Measurements from ENCODE around the gene CACNA1A.
"Not testable (repeated sequence)": the region's sequence is repeated elsewhere in the genome, so short reads cannot be mapped to it uniquely, and the experiment has no call there.

The CACNA1A gene

DNA sequence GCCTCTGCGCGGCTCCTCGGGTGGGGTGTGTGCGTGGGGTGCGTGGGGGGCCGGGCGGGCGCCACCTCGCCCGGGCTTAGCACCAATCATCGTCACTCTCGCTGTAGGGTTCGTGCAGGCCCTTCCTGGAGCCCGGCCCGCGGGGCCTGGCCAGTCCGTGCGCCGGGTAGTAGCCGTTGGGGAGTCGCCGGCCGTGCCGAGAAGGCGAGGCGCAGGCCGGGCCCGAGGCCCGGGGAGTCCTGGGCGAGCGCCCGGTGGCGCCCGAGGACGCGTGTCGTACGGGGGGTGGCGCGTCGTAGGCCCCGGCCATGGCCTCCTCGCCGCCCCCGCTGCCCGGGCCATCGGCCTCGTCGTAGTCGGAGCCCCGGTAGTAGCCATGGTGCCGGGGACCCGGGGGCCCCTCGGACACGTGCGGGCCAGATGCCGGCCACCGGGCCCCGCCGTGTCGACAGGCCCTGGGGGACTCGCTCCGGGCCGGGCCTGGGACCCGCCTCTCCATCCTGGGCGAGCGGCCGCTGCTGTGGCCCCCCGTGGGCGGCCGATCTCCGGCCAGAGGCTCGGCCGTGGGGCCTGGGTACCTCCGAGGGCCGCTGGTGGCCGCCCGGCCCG is 298.9 kb downstream of the CACNA1A start:
- WGBS (ENCODE audit: insufficient coverage, insufficient read length): no CpG with 5 or more reads among the region's 79 CpGs
- DNase-seq (ENCODE audit: low read depth, low spot score): no peak
- Histone ChIP-seq H3K9me3 (ENCODE audit: control insufficient read depth, insufficient read depth, low read length) (no peaks in the 10 kb centered on the region), H3K36me3 (ENCODE audit: control insufficient read depth, insufficient read depth, low read length) (no peaks in the 10 kb centered on the region; the same call in 1 of the 2 replicates), H3K4me1 (ENCODE audit: control insufficient read depth, insufficient read depth, low read length) (peaks cover 4% of the 10 kb centered on the region), H3K4me3 (ENCODE audit: low read length) (no peak overlapping the region), H3K27ac (ENCODE audit: low read length) (no peak overlapping the region), H3K27me3 (ENCODE audit: control insufficient read depth, insufficient read depth, low read length) (no peaks in the 10 kb centered on the region)

DNA sequence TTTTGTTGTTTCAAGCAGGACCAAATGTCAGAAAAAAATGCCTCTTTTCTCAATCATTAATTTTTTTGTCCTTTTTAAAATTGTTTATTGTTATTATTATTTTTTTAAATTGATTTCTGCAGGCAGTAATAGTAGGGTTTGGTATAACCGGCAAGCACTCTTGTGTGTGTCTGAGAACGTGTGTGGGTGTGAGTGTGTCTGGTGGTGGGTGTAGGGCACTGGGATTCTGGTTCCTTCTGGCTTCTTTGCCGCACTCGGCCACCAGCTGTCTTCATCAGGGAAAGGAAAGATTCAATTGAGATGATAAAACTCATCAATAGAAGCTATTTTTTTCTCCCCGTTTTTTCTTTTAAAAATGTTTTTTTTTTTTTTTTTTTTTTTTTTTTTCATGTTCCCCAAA is 299.7 kb downstream of the CACNA1A start:
- no peak overlapping the region for H3K4me3 ChIP-seq (ENCODE audit: low read length)
- H3K27me3 ChIP-seq (ENCODE audit: control insufficient read depth, insufficient read depth, low read length): no peaks in the 10 kb centered on the region
- no peaks in the 10 kb centered on the region for H3K9me3 ChIP-seq (ENCODE audit: control insufficient read depth, insufficient read depth, low read length)
- DNase-seq (ENCODE audit: low read depth, low spot score): no peak
- no peaks in the 10 kb centered on the region; the same call in 1 of the 2 replicates for H3K36me3 ChIP-seq (ENCODE audit: control insufficient read depth, insufficient read depth, low read length)
- no CpG with 5 or more reads among the region's 5 CpGs for WGBS (ENCODE audit: insufficient coverage, insufficient read length)
- H3K4me1 ChIP-seq (ENCODE audit: control insufficient read depth, insufficient read depth, low read length): peaks cover 4% of the 10 kb centered on the region
- no peak overlapping the region for H3K27ac ChIP-seq (ENCODE audit: low read length)

DNA sequence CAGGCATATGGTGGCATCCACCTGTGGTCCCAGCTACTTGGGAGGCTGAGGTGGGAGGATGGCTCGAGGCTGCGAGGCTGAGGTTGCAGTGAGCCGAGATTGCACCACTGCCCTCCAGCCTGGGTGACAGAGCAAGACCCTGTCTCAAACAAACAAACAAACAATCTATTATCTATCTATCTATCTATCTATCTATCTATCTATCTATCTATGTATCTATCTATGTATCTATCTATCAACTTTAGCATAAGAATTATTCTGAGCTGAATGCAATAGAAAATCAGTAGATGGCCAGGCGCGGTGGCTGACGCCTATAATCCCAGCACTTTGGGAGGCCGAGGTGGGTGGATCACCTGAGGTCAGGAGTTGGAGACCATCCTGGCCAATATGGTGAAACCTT is 304.2 kb downstream of the CACNA1A start:
- no CpG with 5 or more reads among the region's 7 CpGs for WGBS (ENCODE audit: insufficient coverage, insufficient read length)
- not testable (repeated sequence) for DNase-seq (ENCODE audit: low read depth, low spot score)

DNA sequence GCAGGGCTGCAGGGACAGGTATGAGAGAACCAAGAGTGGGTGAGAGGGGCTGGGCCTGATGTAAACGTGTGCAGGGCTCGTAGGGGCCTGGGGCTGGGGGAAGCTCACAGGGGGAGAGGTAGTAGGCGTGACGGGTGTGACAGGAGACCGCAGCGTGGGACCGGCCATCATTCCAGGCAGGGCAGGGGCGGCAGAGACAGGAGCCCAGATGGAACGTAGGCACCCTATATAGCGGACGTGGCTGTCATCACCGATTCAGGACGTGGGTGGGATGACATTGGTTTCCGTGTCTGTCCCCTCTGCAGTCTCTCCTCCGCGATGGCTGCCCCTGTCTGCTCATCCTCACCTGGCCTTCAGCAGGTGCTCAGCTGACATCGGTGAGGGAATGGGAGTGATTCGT is 307.6 kb downstream of the CACNA1A start:
- Histone ChIP-seq H3K36me3 (ENCODE audit: control insufficient read depth, insufficient read depth, low read length) (no peaks in the 10 kb centered on the region), H3K27me3 (ENCODE audit: control insufficient read depth, insufficient read depth, low read length) (no peaks in the 10 kb centered on the region), H3K4me1 (ENCODE audit: control insufficient read depth, insufficient read depth, low read length) (no peaks in the 10 kb centered on the region), H3K9me3 (ENCODE audit: control insufficient read depth, insufficient read depth, low read length) (no peaks in the 10 kb centered on the region), H3K27ac (ENCODE audit: low read length) (no peak overlapping the region), H3K4me3 (ENCODE audit: low read length) (no peak overlapping the region)
- no CpG with 5 or more reads among the region's 18 CpGs for WGBS (ENCODE audit: insufficient coverage, insufficient read length)
- DNase-seq (ENCODE audit: low read depth, low spot score): no peak

More for the DNA sequence above, 304.2 kb downstream of the CACNA1A start:
- not testable (repeated sequence) for H3K36me3 ChIP-seq (ENCODE audit: control insufficient read depth, insufficient read depth, low read length); H3K4me3 ChIP-seq (ENCODE audit: low read length); H3K27me3 ChIP-seq (ENCODE audit: control insufficient read depth, insufficient read depth, low read length); H3K4me1 ChIP-seq (ENCODE audit: control insufficient read depth, insufficient read depth, low read length); H3K27ac ChIP-seq (ENCODE audit: low read length); H3K9me3 ChIP-seq (ENCODE audit: control insufficient read depth, insufficient read depth, low read length)

DNA sequence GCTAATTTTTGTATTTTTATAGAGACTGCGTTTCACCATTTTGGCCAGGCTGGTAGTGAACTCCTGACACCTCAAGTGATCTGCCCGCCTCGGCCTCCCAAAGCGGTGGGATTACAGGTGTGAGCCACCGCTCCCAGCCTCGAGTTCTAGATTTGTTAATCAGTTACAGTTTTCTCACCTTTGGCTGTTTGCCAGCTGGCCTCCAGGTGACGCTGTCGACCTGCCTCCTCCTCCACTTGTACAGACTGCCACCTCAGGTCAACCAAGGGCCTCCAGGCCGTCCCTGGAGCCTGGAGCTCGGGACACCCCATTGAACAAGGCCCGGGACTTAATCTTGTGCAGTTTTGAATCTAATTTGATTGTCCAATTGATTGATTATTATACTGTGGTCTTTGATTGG is 310.6 kb downstream of the CACNA1A start:
- no peak overlapping the region for H3K27ac ChIP-seq (ENCODE audit: low read length)
- DNase-seq (ENCODE audit: low read depth, low spot score): peak; percentile 87
- H3K4me1 ChIP-seq (ENCODE audit: control insufficient read depth, insufficient read depth, low read length): 0 out of 2 replicates have a peak, but pooled peaks cover 2% of the 10 kb centered on the region
- no peaks in the 10 kb centered on the region for H3K36me3 ChIP-seq (ENCODE audit: control insufficient read depth, insufficient read depth, low read length)
- no CpG with 5 or more reads among the region's 11 CpGs for WGBS (ENCODE audit: insufficient coverage, insufficient read length)
- H3K4me3 ChIP-seq (ENCODE audit: low read length): no peak overlapping the region
- H3K27me3 ChIP-seq (ENCODE audit: control insufficient read depth, insufficient read depth, low read length): no peaks in the 10 kb centered on the region
- no peaks in the 10 kb centered on the region for H3K9me3 ChIP-seq (ENCODE audit: control insufficient read depth, insufficient read depth, low read length)

DNA sequence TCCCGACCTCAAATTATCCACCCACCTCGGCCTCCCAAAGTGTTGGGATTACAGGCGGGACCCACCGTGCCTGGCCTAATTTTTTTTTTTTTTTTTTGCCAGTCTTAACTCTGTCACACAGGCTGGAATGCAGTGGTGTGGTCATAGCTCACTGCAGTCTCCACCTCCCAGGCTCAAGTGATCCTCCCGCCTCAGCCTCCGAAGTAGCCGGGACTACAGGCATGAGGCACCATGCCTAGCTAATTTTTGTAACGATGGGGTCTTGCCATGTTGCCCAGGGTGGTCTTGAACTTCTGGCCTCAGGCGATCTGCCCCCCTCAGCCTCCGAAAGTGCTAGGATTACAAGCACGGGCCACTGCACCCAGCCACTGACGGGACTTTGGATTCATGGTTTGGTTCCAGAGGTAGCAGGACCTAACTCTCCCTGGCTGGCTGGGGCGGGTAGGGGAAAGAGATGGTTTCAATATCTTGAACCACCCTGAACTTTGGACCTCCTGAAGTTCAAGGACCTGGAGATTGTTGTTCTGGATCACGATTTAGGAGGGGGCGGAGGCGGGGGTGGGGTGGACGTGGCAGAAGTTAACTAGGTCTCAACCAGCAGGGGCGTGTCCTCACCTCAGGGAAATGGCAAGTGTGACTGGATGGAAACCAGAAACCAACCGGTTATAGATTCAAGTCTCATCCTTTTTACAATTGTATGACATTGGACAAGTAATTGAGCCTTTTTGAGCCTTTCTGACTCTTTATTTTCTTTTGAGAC is 315.3 kb downstream of the CACNA1A start:
- H3K9me3 ChIP-seq (ENCODE audit: control insufficient read depth, insufficient read depth, low read length): no peaks in the 10 kb centered on the region
- no peaks in the 10 kb centered on the region for H3K27me3 ChIP-seq (ENCODE audit: control insufficient read depth, insufficient read depth, low read length)
- no peaks in the 10 kb centered on the region for H3K36me3 ChIP-seq (ENCODE audit: control insufficient read depth, insufficient read depth, low read length)
- no peak overlapping the region for H3K4me3 ChIP-seq (ENCODE audit: low read length)
- no peak for DNase-seq (ENCODE audit: low read depth, low spot score)
- no CpG with 5 or more reads among the region's 19 CpGs for WGBS (ENCODE audit: insufficient coverage, insufficient read length)
- H3K27ac ChIP-seq (ENCODE audit: low read length): no peak overlapping the region
- peaks cover 2% of the 10 kb centered on the region; the same call in 1 of the 2 replicates for H3K4me1 ChIP-seq (ENCODE audit: control insufficient read depth, insufficient read depth, low read length)

DNA sequence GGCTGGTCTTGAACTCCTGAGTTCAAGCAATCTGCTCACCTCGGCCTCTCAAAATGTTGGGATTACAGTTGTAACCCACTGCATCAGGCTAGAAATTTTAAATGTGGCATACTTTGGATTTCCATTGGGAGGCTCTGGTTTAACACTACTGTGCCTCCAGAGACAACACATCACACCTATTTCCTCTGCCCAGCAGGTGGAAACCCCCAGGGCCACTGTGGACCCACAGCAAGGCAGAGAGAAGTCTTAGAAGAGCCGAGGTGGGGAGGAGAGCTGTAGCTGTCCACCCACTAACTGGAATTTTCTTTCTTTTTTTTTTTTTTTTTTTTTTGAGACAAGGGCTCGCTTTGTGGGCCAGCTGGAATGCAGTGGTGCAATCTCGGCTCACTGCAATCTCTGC is 316.7 kb downstream of the CACNA1A start:
- no peak overlapping the region for H3K27ac ChIP-seq (ENCODE audit: low read length)
- no peak overlapping the region for H3K4me3 ChIP-seq (ENCODE audit: low read length)
- WGBS (ENCODE audit: insufficient coverage, insufficient read length): no CpG with 5 or more reads among the region's 4 CpGs
- peaks cover 2% of the 10 kb centered on the region; the same call in 1 of the 2 replicates for H3K4me1 ChIP-seq (ENCODE audit: control insufficient read depth, insufficient read depth, low read length)
- H3K36me3 ChIP-seq (ENCODE audit: control insufficient read depth, insufficient read depth, low read length): no peaks in the 10 kb centered on the region
- H3K27me3 ChIP-seq (ENCODE audit: control insufficient read depth, insufficient read depth, low read length): no peaks in the 10 kb centered on the region
- H3K9me3 ChIP-seq (ENCODE audit: control insufficient read depth, insufficient read depth, low read length): no peaks in the 10 kb centered on the region
- no peak for DNase-seq (ENCODE audit: low read depth, low spot score)

DNA sequence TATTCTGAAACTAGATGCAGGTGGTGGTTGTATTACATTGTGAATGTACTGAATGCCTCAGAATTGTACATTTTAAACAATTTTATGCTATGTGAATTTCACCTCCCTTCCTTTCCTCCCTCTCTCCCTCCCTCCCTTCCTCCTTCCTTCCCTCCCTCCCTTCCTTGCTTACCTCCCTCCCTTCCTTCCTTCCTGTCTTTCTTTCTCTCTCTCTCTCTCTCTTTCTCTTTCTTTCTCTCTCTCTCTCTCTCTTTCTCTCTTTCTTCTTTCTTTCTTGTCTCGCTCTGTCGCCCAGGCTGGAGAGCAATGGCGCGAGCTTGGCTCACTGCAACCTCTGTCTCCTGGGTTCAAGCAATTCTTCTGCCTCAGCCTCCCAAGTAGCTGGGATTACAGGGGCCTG is 318.9 kb downstream of the CACNA1A start:
- H3K27ac ChIP-seq (ENCODE audit: low read length): no peak overlapping the region
- H3K4me1 ChIP-seq (ENCODE audit: control insufficient read depth, insufficient read depth, low read length): peaks cover 2% of the 10 kb centered on the region; the same call in 1 of the 2 replicates
- no CpG with 5 or more reads among the region's 4 CpGs for WGBS (ENCODE audit: insufficient coverage, insufficient read length)

DNA sequence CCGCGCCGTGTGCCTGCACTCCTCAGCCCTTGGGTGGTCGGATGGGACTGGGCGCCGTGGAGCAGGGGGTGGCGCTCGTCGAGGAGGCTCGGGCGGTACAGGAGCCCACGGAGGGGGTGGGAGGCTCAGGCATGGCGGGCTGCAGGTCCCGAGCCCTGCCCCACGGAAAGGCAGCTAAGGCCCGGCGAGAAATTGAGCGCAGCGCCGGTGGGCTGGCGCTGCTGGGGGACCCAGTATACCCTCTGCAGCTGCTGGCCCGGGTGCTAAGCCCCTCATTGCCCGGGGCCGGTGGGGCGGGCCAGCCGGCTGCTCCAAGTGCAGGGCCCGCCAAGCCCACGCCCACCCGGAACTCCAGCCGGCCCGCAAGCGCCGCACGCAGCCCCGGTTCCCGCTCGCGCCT is 319.6 kb downstream of the CACNA1A start:
- H3K36me3 ChIP-seq (ENCODE audit: control insufficient read depth, insufficient read depth, low read length); H3K27me3 ChIP-seq (ENCODE audit: control insufficient read depth, insufficient read depth, low read length); H3K4me1 ChIP-seq (ENCODE audit: control insufficient read depth, insufficient read depth, low read length); H3K4me3 ChIP-seq (ENCODE audit: low read length); H3K27ac ChIP-seq (ENCODE audit: low read length); H3K9me3 ChIP-seq (ENCODE audit: control insufficient read depth, insufficient read depth, low read length); DNase-seq (ENCODE audit: low read depth, low spot score): not testable (repeated sequence)
- WGBS (ENCODE audit: insufficient coverage, insufficient read length): no CpG with 5 or more reads among the region's 38 CpGs

More for the DNA sequence above, 318.9 kb downstream of the CACNA1A start:
- no peaks in the 10 kb centered on the region for H3K9me3 ChIP-seq (ENCODE audit: control insufficient read depth, insufficient read depth, low read length)
- H3K4me3 ChIP-seq (ENCODE audit: low read length): no peak overlapping the region
- no peak for DNase-seq (ENCODE audit: low read depth, low spot score)
- no peaks in the 10 kb centered on the region for H3K27me3 ChIP-seq (ENCODE audit: control insufficient read depth, insufficient read depth, low read length)
- no peaks in the 10 kb centered on the region for H3K36me3 ChIP-seq (ENCODE audit: control insufficient read depth, insufficient read depth, low read length)

DNA sequence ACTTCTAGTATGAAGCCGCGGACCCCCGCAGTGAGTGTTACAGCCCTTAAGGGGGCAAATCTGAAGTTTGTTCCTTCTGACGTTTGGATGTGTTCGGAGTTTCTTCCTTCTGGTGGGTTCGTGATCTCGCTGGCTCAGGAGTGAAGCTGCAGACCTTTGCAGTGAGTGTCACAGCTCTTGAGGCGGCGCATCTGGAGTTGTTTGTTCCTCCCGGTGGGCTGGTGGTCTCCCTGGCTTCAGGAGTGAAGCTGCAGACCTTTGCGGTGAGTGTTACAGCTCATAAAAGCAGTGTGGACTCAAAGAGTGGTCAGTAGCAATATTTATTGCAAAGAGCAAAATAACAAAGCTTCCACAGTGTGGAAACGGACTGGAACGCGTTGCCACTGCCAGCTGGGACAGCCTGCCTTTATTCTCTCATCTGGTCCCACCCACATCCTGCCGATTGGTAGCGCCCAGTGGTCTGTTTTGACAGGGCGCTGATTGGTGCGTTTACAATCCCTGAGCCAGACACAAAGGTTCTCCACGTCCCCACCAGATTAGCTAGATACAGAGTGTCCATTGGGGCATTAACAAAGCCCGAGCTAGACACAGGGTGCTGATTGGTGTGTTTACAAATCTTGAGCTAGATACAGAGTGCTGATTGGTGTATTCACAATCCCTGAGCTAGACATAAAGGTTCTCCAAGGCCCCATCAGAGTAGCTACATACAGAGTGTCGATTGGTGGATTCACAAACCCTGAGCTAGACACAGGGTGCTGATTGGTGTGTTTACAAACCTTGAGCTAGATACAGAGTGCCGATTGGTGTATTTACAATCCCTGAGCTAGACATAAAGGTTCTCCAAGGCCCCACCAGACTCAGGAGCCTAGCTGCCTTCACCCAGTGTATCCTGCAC is 320.3 kb downstream of the CACNA1A start:
- not testable (repeated sequence) for DNase-seq (ENCODE audit: low read depth, low spot score); H3K4me1 ChIP-seq (ENCODE audit: control insufficient read depth, insufficient read depth, low read length); H3K36me3 ChIP-seq (ENCODE audit: control insufficient read depth, insufficient read depth, low read length); H3K9me3 ChIP-seq (ENCODE audit: control insufficient read depth, insufficient read depth, low read length); H3K27me3 ChIP-seq (ENCODE audit: control insufficient read depth, insufficient read depth, low read length); H3K27ac ChIP-seq (ENCODE audit: low read length); H3K4me3 ChIP-seq (ENCODE audit: low read length)
- no CpG with 5 or more reads among the region's 22 CpGs for WGBS (ENCODE audit: insufficient coverage, insufficient read length)

All from iPS DF 6.9 (cell line).